DOHH2 (cell line): ENCODE measurements around the gene TMEM176A.

Source experiments
- H3F3A ChIP-seq: fragments of 200-600 bp; sonication (generic), shearing (Covaris generic); 2 replicates; pipeline ENCODE4 v1.6.0; 2016; ENCODE audit warnings: antibody characterized with exemption, mild to moderate bottlenecking; ENCODE audit not compliant: control insufficient read depth, insufficient read depth
- H3K27ac ChIP-seq: fragments of 200-600 bp; sonication (generic); 2 replicates; pipeline ENCODE4 v1.5.1; 2014; ENCODE audit warnings: low read depth, mild to moderate bottlenecking, low read length, moderate library complexity
- H3K27me3 ChIP-seq: fragments of 200-600 bp; sonication (generic); 2 replicates; pipeline ENCODE4 v1.6.1; 2014; ENCODE audit warnings: mild to moderate bottlenecking, low read length, mixed read lengths; ENCODE audit not compliant: control insufficient read depth
- H3K36me3 ChIP-seq: fragments of 200-600 bp; sonication (generic); 2 replicates; pipeline ENCODE4 v1.6.1; 2014; ENCODE audit warnings: mild to moderate bottlenecking, low read length, moderate library complexity, mixed read lengths; ENCODE audit not compliant: control insufficient read depth
- H3K4me1 ChIP-seq: fragments of 200-600 bp; sonication (generic); 2 replicates; pipeline ENCODE4 v1.6.1; 2014; ENCODE audit warnings: mild to moderate bottlenecking, low read length, mixed read lengths; ENCODE audit not compliant: control insufficient read depth
- H3K4me2 ChIP-seq: fragments of 200-600 bp; sonication (generic); 2 replicates; pipeline ENCODE4 v1.6.0; 2014; ENCODE audit warnings: mild to moderate bottlenecking, low read length, moderate library complexity
- H3K4me3 ChIP-seq: fragments of 200-600 bp; sonication (generic); 2 replicates; pipeline ENCODE4 v1.5.1; 2014; ENCODE audit warnings: mild to moderate bottlenecking, low read length, mixed read lengths
- H3K79me2 ChIP-seq: fragments of 200-600 bp; sonication (generic); 2 replicates; pipeline ENCODE4 v1.6.1; 2014; ENCODE audit warnings: mild to moderate bottlenecking, low read length, mixed read lengths; ENCODE audit not compliant: control insufficient read depth
- H3K9me2 ChIP-seq: fragments of 200-600 bp; sonication (generic); replicated peaks from 2 replicates; pipeline ENCODE4 v1.6.1; 2014; ENCODE audit warnings: mild to moderate bottlenecking, low read length, mixed read lengths; ENCODE audit not compliant: control insufficient read depth
- H3K9me3 ChIP-seq: fragments of 200-600 bp; sonication (generic); 2 replicates; pipeline ENCODE4 v1.6.1; 2014; ENCODE audit warnings: antibody characterized with exemption, low read length, mixed read lengths; ENCODE audit not compliant: control insufficient read depth, insufficient read depth
- H4K20me1 ChIP-seq: fragments of 200-600 bp; sonication (generic); 2 replicates; pipeline ENCODE4 v1.6.0; 2014; ENCODE audit warnings: low read depth, mild to moderate bottlenecking, antibody characterized with exemption, low read length, moderate library complexity; ENCODE audit not compliant: control insufficient read depth, insufficient read depth
- CTCF ChIP-seq: fragments of 200-600 bp; sonication (generic); IDR thresholded peaks from one replicate; pipeline ENCODE4 v1.5.1; 2014; ENCODE audit warnings: antibody characterized with exemption, mild to moderate bottlenecking, low read depth, low read length; ENCODE audit not compliant: poor library complexity, severe bottlenecking
- EZH2phosphoT487 ChIP-seq: fragments of 200-600 bp; sonication (generic); IDR thresholded peaks from 2 replicates; pipeline ENCODE4 v1.6.1; 2017; ENCODE audit warnings: borderline replicate concordance, mild to moderate bottlenecking, antibody characterized with exemption, low read length, moderate library complexity, mixed read lengths

Gene TMEM176A

GRCh38 chr7:150780292-150780691 is 20.3 kb upstream of the TMEM176A start:
- Histone ChIP-seq H3K27ac (no peak overlapping the region), H3K9me3 (no peaks in the 10 kb centered on the region), H3K36me3 (no peaks in the 10 kb centered on the region), H3K79me2 (no peaks in the 10 kb centered on the region), H3F3A (no peaks in the 10 kb centered on the region), H3K4me2 (no peak overlapping the region), H3K9me2 (no peaks in the 10 kb centered on the region), H3K4me3 (no peak overlapping the region), H3K4me1 (no peaks in the 10 kb centered on the region), H4K20me1 (no peaks in the 10 kb centered on the region), H3K27me3 (peaks cover 26% of the 10 kb centered on the region)
- no peak for TF ChIP-seq CTCF
- no peak for TF ChIP-seq EZH2phosphoT487

- H3K27ac ChIP-seq, result no peak overlapping the region
- TF ChIP-seq EZH2phosphoT487 (no peak), CTCF (no peak)
- H3K9me2 ChIP-seq, result no peaks in the 10 kb centered on the region
- H3F3A ChIP-seq, result no peaks in the 10 kb centered on the region
- no peak overlapping the region for H3K4me2 ChIP-seq
- H4K20me1 ChIP-seq, result no peaks in the 10 kb centered on the region
- peaks cover 30% of the 10 kb centered on the region for H3K27me3 ChIP-seq
- H3K9me3 ChIP-seq, result no peaks in the 10 kb centered on the region
- no peaks in the 10 kb centered on the region for H3K36me3 ChIP-seq
- no peaks in the 10 kb centered on the region for H3K4me1 ChIP-seq
- no peak overlapping the region for H3K4me3 ChIP-seq
- H3K79me2 ChIP-seq, result no peaks in the 10 kb centered on the region
These were observed 19.5 kb upstream of the TMEM176A start for GRCh38 chr7:150781103-150781502.

- Histone ChIP-seq H3K27ac (no peak overlapping the region), H3K4me1 (no peaks in the 10 kb centered on the region), H3K9me2 (no peaks in the 10 kb centered on the region), H3K9me3 (no peaks in the 10 kb centered on the region), H3F3A (no peaks in the 10 kb centered on the region), H3K36me3 (no peaks in the 10 kb centered on the region), H3K4me3 (no peak overlapping the region), H3K79me2 (no peaks in the 10 kb centered on the region), H3K27me3 (peaks cover 29% of the 10 kb centered on the region), H3K4me2 (no peak overlapping the region), H4K20me1 (no peaks in the 10 kb centered on the region)
- TF ChIP-seq EZH2phosphoT487 (no peak), CTCF (no peak)
These were observed 18.6 kb upstream of the TMEM176A start for GRCh38 chr7:150781961-150782360.
